Measurements from ENCODE around the gene SPEF1. TPM values are rescaled to one million over a fixed set of nuclear protein-coding genes. Genes with fewer than 3 reads are reported as not detected.

SPEF1 gene
- total RNA-seq, 1 experiment from 2014 or later: 0.24 TPM

GRCh38 chr20:3818155-3819151 is 37.2 kb upstream of the SPEF1 start:
- no peaks in the 10 kb centered on the region; a peak in 1 of 5 replicates for H3K9me3 Mint-ChIP-seq
- Histone ChIP-seq H3K4ac (ENCODE audit: low read depth, low read length) (no peak overlapping the region), H2AK5ac (ENCODE audit: insufficient read length, low read length) (no peak overlapping the region), H3K4me2 (ENCODE audit: insufficient read depth, insufficient read length, low read length) (no peak overlapping the region), H3K79me1 (ENCODE audit: insufficient read depth, low read depth, low read length, poor library complexity, severe bottlenecking) (no peaks in the 10 kb centered on the region), H3K18ac (ENCODE audit: insufficient read length, low read depth, low read length) (no peak overlapping the region), H2BK15ac (ENCODE audit: low read depth, low read length) (no peak overlapping the region), H3K27me3 (ENCODE audit: insufficient read depth, low read length) (no peaks in the 10 kb centered on the region), H3K56ac (ENCODE audit: insufficient read length, low read depth, low read length) (no peak overlapping the region), H3K9ac (ENCODE audit: extremely low read depth, insufficient read length, low read length) (no peak overlapping the region), H3K79me2 (ENCODE audit: insufficient read depth, low read length) (no peaks in the 10 kb centered on the region), H4K5ac (ENCODE audit: insufficient read length, low read depth, low read length) (no peak overlapping the region), H3K9me3 (ENCODE audit: control insufficient read depth, low read depth, low read length) (no peaks in the 10 kb centered on the region), H3K14ac (ENCODE audit: insufficient read depth, low read length) (no peak overlapping the region; the same call in 1 of the 2 replicates), H4K20me1 (ENCODE audit: control insufficient read depth, insufficient read depth, insufficient read length) (no peaks in the 10 kb centered on the region), H2BK120ac (ENCODE audit: low read depth, low read length, poor library complexity, severe bottlenecking) (no peak overlapping the region), H2BK20ac (ENCODE audit: low read depth, low read length, poor library complexity, severe bottlenecking) (no peak overlapping the region), H3T11ph (ENCODE audit: low read length) (no peak overlapping the region), H4K8ac (replicated peaks; ENCODE audit: insufficient read length, low read depth, low read length) (no peak overlapping the region), H3K27ac (ENCODE audit: insufficient read length, low read depth, low read length) (no peak overlapping the region), H2BK5ac (ENCODE audit: insufficient read length, low read length) (no peak overlapping the region), H3K23ac (ENCODE audit: insufficient read length, low read depth, low read length) (no peak overlapping the region), H3K23me2 (ENCODE audit: insufficient read length, low read depth, low read length, poor library complexity, severe bottlenecking) (no peaks in the 10 kb centered on the region), H2AFZ (ENCODE audit: low read length) (no peak overlapping the region), H3K4me1 (ENCODE audit: insufficient read depth, low read length) (no peaks in the 10 kb centered on the region; the same call in 1 of the 2 replicates), H4K91ac (ENCODE audit: insufficient read length, low read depth, low read length) (no peak overlapping the region), H2BK12ac (ENCODE audit: insufficient read length, low read depth, low read length) (no peak overlapping the region)
- no peak overlapping the region; a peak in 2 of 7 replicates for H3K27ac Mint-ChIP-seq
- H3K4me3 Mint-ChIP-seq: no peak overlapping the region
- DNase-seq: peak; percentile 87
- TF ChIP-seq, protein P1, sequence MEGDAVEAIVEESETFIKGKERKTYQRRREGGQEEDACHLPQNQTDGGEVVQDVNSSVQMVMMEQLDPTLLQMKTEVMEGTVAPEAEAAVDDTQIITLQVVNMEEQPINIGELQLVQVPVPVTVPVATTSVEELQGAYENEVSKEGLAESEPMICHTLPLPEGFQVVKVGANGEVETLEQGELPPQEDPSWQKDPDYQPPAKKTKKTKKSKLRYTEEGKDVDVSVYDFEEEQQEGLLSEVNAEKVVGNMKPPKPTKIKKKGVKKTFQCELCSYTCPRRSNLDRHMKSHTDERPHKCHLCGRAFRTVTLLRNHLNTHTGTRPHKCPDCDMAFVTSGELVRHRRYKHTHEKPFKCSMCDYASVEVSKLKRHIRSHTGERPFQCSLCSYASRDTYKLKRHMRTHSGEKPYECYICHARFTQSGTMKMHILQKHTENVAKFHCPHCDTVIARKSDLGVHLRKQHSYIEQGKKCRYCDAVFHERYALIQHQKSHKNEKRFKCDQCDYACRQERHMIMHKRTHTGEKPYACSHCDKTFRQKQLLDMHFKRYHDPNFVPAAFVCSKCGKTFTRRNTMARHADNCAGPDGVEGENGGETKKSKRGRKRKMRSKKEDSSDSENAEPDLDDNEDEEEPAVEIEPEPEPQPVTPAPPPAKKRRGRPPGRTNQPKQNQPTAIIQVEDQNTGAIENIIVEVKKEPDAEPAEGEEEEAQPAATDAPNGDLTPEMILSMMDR (conservative IDR thresholded peaks at IDR 0.05): peak; percentile 70
- H3K36me3 Mint-ChIP-seq (ENCODE audit: insufficient read depth in 1 of 3, low read depth in 3 of 3): peaks cover 0 to 2% (median 0%) of the 10 kb centered on the region in 3 experiments; a peak in 1 of 7 replicates
- H3K4me1 Mint-ChIP-seq: peaks cover 23 to 33% of the 10 kb centered on the region in 2 experiments
- no peaks in the 10 kb centered on the region for H3K27me3 Mint-ChIP-seq (ENCODE audit: low read depth)
- WGBS (ENCODE audit: extremely low coverage, insufficient read length, low lambda C conversion rate): no CpG with 5 or more reads among the region's 8 CpGs

Measured in H9 (cell line).